LNCaP clone FGC (cell line): ENCODE measurements around the gene TXLNG.
"Not testable (repeated sequence)": the region's sequence is repeated elsewhere in the genome, so short reads cannot be mapped to it uniquely, and the experiment has no call there.

ENCODE experiments used
- DNase-seq: peaks from one replicate; pipeline ENCODE4 v3.0.0-alpha.2; 2011; ENCODE audit warnings: low read depth
- H3K4me3 ChIP-seq: 2 replicates; pipeline ENCODE4 v1.5.1; 2011; ENCODE audit warnings: mild to moderate bottlenecking, low read depth, low read length, control low read depth
- CTCF ChIP-seq: IDR thresholded peaks from 2 replicates; pipeline ENCODE4 v1.5.1; 2012; ENCODE audit warnings: mild to moderate bottlenecking; ENCODE audit not compliant: control insufficient read depth, insufficient read depth; ENCODE audit errors: extremely low read depth

Gene TXLNG

GRCh38 chrX:16851421-16851820 is 65.2 kb downstream of the TXLNG start:
- no peak for TF ChIP-seq CTCF
- H3K4me3 ChIP-seq, result no peak overlapping the region
- DNase-seq, result no peak

GRCh38 chrX:16851827-16852226 is 65.6 kb downstream of the TXLNG start:
- DNase-seq, result no peak
- no peak for TF ChIP-seq CTCF
- no peak overlapping the region for H3K4me3 ChIP-seq

GRCh38 chrX:16852617-16853179 is 66.4 kb downstream of the TXLNG start:
- no peak for DNase-seq
- no peak for TF ChIP-seq CTCF
- H3K4me3 ChIP-seq, result no peak overlapping the region

- DNase-seq, result no peak
- H3K4me3 ChIP-seq, result no peak overlapping the region
- TF ChIP-seq CTCF, result no peak
Observed at GRCh38 chrX:16853537-16853936, 67.3 kb downstream of the TXLNG start.

GRCh38 chrX:16855363-16856075 is 69.3 kb downstream of the TXLNG start:
- no peak overlapping the region for H3K4me3 ChIP-seq
- no peak for DNase-seq

GRCh38 chrX:16856076-16856404 is 69.8 kb downstream of the TXLNG start:
- not testable (repeated sequence) for DNase-seq, H3K4me3 ChIP-seq

More at GRCh38 chrX:16855363-16856075, 69.3 kb downstream of the TXLNG start:
- no peak for TF ChIP-seq CTCF

GRCh38 chrX:16856744-16857143 is 70.5 kb downstream of the TXLNG start:
- no peak for TF ChIP-seq CTCF
- H3K4me3 ChIP-seq, result no peak overlapping the region
- DNase-seq, result no peak
